ENCODE results near the gene ERN1.

ERN1 gene

DNA sequence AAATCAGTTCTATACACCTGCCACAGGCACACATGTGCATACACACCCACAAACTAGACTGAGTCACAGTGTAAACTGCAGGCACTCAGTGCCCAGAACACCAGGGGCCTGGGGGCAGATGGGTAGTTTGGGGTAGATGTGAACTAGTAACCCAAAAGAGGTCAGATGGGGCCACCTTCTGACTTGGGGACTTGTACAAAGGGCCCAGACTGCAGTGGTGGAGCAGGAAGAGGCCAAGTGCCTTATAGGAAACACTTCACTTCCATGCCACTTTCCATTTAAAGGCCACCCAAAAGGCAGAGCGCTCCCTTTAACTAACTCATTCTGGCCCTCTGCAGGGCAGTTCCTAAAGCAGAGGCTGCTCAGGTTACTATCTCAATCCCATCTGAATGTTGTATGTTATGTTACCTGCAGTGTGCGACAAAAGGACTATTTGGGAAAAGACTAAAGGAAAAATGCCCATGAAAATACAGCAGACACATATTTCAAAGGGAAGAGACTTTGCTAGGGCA lies 27.8 kb upstream of the ERN1 start:
- no peak for DNase-seq

DNA sequence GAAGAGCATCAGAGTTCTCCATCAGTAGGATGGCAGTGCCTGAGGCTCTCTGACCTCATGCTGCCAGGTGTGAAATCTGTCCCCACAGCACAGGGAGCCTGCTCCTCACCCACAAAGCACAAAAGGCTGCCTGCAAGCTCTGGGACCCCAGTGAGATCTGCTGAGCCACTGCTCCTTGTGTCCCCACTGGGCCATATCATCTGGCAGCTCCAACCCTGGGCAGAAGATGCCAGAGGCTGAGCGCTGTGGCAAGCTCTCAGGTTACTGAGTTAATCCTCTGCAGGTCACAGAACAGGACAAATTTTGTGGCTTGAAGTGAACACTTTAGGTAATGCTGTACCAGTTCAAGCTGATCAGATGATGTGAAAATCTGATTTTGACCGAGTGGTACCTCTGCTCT lies 26.7 kb upstream of the ERN1 start:
- no peak for DNase-seq

GRCh38 chr17:64155751-64156544 lies 26.0 kb upstream of the ERN1 start:
- DNase-seq: no peak

- DNase-seq: no peak
These were observed 25.2 kb upstream of the ERN1 start for GRCh38 chr17:64155129-64155528.

DNA sequence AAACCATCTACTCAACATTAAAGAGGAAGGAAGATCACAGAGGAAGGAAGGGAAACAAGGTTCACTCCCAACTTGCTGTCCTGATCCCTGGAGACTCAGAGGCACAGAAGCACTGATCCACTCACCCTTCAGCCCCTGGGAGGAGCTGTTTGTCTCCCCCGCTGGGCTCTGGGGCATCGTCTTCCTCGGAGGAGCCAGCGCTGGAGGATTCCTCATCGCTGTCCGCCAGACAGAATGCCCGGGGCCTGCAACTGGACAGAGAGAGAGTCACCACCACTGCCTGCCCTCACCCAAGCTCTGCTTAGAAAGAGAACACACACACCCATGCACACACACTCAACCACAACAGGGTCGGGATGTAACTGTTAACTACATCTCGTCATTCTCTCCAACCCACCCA lies 24.8 kb upstream of the ERN1 start:
- DNase-seq: no peak

GRCh38 chr17:64154313-64154695 lies 24.4 kb upstream of the ERN1 start:
- DNase-seq: no peak

GRCh38 chr17:64153565-64154312 lies 23.8 kb upstream of the ERN1 start:
- no peak for DNase-seq

DNA sequence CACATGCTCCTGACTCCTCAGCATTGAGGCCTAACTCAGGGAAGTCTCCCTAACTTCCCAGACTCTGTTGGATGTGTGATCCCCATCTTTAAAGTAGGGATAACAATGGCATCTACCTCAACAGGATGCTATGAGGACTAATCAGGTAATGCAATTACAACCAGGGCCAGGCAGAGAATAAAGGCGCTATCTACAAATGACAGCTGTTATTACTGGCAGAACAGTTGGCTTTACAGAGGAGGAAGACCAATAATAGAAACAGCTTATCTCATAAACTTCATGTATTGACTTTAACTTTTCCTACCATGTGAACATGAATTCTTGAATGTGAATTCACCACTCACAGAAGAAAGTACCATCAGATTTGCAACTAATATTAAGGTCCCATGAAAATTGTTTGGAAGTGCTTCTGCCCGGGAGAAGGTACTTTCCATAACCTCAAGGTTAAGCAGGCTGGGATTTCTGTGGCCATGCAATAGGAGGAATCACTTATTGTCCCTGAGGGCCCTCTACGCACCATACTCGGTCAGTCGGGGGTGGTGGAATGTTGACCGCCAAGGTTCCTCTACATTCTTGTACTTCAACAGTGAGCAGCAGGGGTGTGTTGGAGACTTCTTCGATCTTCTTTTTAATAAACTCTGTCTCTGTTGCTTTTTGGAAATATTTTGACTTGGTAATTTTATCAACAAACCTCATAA lies 22.6 kb upstream of the ERN1 start:
- DNase-seq: no peak

DNA sequence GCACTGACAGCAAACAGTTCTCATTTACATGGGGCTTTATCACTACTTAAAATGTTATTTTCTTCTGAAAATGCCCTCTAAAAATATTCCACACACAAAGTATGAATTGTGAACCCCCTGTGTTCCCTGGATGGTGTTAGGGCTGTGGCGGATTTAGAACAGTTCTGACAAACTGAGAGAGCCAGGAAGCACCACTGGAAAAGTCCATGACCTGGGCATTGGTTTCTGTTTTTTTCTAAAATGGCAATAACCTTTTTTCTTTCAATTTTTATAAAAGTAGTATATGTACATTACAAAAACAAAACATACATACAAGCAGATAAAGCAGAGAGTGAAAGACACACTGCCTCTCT lies 21.0 kb upstream of the ERN1 start:
- DNase-seq: no peak

DNA sequence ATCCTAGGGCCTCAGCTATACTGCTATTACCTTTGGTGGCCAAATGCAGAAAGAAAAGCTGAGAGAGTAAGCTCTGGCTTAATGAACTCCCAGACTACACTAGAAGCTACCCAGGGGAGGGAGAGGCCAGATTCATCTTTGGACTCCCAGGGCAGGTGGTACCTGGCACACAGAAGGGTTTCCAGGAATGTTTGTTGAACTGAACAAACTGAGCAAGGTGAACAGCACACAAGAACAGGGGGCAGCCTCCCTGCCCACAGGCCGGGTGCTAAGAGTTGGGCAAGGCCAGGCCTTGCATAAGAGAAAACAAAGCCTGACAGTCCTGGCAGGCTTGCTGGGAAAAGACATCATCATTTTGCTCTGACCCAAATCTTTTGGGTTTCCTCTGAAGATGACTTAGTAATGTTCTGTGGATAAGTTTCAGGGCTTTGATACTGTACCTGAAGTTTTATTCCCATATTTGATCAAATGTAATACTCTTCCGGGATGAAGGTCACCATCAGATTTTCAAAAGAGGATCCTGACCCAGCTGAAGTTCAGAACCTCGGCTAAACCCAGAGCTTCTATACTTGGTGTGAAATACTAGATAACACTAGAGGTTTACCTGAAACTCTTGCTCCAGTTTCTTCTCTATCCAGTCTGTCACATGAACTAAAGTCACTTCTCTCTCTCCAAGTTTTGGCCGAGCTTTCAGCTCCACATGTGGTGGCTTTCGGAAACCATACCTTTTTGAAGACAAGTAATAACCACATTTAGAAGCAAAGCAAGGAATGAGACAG lies 20.5 kb upstream of the ERN1 start:
- DNase-seq: no peak

- no peak for DNase-seq
These were observed 19.3 kb upstream of the ERN1 start for GRCh38 chr17:64149196-64149595.

DNA sequence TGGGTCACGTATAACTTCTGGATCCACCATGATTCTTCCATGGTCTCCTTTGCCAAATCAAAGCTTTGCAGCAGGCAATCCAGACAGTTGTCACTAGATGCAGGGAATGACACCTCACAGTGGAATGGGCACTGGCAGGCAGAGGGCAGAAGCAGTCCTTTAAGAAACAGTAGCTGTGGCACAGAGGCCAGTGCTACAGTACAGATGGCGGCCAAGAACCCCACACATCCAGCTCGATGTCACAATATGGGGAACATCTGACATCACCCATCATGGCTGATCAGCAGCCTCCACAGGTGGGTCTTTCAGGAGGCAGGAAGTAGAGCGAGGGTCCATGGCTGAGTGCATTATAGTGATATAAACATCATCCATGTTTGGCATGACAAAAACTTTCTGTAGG lies 18.8 kb upstream of the ERN1 start:
- DNase-seq: no peak

GRCh38 chr17:64148017-64148631 lies 18.2 kb upstream of the ERN1 start:
- no peak for DNase-seq

- DNase-seq: no peak
These were observed 17.4 kb upstream of the ERN1 start for GRCh38 chr17:64147110-64148016.

GRCh38 chr17:64146418-64147109 lies 16.6 kb upstream of the ERN1 start:
- DNase-seq: peak; percentile 34

DNA sequence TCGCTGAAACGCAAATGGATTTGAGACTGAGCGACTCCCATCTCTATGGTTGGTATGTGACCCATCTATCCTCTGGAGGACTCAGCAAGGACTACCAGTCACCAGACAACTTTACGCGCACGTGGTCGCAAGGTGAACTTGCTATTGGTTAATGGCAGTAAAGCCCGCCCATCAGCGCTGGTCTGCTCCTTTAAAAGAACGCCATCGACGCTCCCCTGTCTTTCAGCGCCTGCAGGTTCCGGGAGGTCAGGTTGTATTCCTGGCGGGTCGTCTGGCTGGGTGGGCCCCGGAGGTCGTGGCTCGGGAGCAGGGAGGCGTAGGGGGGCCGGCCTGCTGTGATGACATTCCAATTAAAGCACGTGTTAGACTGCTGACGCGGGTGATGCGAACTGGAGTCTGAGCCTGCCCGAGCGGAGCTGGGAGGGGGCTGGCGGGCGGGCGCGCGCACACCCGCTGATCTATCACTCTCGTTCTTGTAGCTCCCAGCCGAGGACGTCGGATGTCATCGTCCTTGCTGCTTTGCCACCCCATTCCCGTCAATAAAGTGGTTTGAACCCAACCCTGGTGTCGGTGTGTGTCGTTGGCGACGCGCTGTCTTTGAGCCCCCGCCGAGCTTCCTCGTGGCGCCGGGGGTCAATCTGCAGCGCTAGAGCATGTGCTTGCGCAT lies 15.9 kb upstream of the ERN1 start:
- peak; percentile 91 for DNase-seq

DNA sequence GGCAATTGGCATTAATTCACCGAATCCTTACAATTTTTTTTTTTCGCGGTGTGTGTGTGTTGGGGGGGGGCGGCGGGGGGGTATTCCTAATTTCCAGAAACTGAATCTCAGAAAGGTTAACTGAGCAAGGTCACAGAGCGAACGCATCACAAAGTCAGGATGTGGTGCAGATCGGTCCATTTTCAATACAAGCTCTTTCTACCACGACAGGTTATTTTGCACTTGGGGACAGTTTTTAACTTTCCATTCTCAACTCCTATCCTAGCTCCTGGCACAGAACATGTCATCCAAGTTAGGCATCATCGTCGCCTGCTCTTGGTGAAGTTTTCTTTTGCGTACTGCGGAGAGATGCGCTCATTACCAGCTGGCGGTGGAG lies 15.4 kb upstream of the ERN1 start:
- DNase-seq: no peak

- DNase-seq: no peak
These were observed 9.6 kb upstream of the ERN1 start for GRCh38 chr17:64139542-64139941.

DNA sequence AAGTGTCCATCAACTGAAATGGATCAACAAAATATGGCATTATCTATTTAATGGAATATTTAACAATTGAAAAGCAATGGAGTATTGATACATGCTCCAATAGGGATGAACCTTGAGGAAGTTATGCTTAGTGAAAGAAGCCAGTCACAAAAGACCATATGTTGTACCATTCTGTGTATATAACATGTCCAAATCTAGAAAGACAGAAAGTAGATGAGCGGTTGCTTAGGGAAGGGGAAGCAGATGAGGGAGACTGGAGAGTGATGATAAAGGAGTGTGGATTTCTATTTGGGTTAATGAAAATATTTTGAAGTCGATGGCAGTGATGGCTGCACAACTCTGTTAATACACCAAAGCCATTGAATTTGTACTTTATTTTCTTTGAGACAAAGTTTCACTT lies 8.5 kb upstream of the ERN1 start:
- no peak for DNase-seq

DNA sequence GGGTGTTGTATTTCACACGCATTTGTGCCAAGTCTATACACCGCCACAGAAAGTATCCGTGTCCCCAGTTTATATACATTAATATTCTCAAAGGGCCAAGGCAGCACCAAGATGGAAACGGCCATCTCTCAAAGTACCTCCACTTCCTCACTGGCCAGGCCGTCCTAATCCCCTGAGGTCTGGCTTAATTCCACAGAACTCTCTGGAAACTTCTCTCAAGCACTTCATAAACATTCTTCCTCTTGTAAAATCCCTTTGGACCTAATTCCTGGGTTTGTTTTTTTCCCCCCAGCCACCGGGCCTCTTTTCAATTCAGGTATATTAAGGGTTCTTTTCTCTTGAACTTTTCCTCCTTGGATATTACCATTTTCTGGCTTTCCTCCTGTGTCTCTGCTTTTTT lies 5.1 kb upstream of the ERN1 start:
- no peak for DNase-seq
